ENCODE results near the gene REST.
A peak's percentile ranks its signal among the peaks of the same experiment; 100 is the strongest.
"Not testable (repeated sequence)": the region's sequence is repeated elsewhere in the genome, so short reads cannot be mapped to it uniquely, and the experiment has no call there.

REST gene

DNA sequence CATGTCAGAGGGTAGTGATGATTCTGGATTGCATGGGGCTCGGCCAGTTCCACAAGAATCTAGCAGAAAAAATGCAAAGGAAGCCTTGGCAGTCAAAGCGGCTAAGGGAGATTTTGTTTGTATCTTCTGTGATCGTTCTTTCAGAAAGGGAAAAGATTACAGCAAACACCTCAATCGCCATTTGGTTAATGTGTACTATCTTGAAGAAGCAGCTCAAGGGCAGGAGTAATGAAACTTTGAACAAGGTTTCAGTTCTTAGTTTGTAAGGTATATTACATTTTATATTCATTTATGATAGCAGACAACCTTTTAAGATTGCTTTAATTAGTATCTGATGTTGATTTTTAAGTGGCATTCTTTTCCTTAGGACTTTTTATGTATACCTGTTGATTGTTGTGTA, 24.2 kb downstream of the REST start:
- Mint-ChIP-seq H3K27me3 (no peaks in the 10 kb centered on the region), H3K4me3 (no peak overlapping the region), H3K4me1 (peaks cover 5% of the 10 kb centered on the region), H3K9me3 (no peaks in the 10 kb centered on the region), H3K27ac (peak overlapping the region; percentile 55), H3K36me3 (peaks cover 25% of the 10 kb centered on the region)
- no peak for ATAC-seq (ENCODE audit: low read depth)
- DNase-seq (ENCODE audit: low spot score in 2 of 2) = no peak

DNA sequence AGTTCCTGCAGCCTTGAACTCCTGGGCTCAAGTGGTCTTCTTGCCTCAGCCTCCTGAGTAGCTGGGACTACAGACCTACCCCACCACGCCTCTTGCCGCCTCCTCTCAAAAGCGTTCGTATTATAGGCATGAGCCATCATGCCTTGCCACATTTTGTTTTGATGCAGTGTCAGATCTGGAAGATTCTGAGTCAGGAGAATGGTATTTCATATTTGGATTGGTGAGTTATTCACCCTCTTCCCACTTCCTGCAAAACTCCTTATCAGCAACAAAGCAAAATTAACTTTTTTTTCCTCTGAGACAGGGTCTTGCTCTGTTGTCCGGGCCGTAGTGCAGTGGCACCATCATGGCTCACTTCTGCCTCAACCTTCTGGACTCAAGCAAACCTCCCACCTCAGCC, 29.6 kb downstream of the REST start:
- H3K9me3 Mint-ChIP-seq = no peaks in the 10 kb centered on the region
- peaks cover 19% of the 10 kb centered on the region for H3K36me3 Mint-ChIP-seq
- H3K27me3 Mint-ChIP-seq = no peaks in the 10 kb centered on the region
- DNase-seq (ENCODE audit: low spot score in 2 of 2) (no peak), ATAC-seq (ENCODE audit: low read depth) (no peak)
- H3K4me3 Mint-ChIP-seq = no peak overlapping the region
- H3K4me1 Mint-ChIP-seq = peaks cover 2% of the 10 kb centered on the region
- H3K27ac Mint-ChIP-seq = peak overlapping the region; percentile 3

DNA sequence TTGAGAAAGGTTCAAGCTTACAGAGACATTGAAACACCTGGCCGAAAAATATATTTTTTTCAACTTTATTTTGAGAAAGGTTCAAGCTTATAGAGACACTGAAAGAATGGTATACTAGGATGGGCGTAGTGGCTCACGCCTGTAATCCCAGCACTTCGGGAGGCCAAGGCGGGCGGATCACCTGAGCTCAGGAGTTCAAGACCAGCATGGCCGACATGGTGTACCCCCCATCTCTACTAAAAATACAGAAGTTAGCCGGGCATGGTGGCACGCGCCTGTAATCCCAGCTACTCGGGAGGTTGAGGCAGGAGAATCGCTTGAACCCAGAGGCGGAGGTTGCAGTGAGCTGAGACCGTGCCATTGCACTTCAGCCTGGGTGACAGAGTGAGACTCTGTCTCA, 32.1 kb downstream of the REST start:
- not testable (repeated sequence) for H3K27ac Mint-ChIP-seq; H3K27me3 Mint-ChIP-seq; ATAC-seq (ENCODE audit: low read depth); H3K4me1 Mint-ChIP-seq; H3K9me3 Mint-ChIP-seq; H3K4me3 Mint-ChIP-seq; DNase-seq (ENCODE audit: low spot score in 2 of 2)
- H3K36me3 Mint-ChIP-seq = peaks cover 17% of the 10 kb centered on the region

DNA sequence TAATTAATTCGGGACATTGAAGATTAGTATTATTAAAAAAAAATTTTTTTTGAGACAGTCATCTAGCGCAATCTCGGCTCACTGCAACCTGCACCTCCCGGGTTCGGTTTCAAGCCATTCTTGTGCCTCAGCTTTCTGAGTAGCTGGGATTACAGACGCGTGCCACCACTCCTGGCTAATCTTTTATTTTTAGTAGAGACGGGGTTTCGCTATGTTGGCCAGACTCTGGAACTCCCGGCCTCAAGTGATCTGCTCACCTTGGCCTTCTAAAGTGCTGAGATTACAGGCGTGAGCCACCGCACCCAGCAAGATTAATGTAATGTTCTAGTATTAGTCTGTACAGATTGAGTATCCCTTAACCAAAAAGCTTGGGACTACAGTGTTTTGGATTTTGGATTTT, 32.7 kb downstream of the REST start:
- Mint-ChIP-seq H3K9me3 (no peaks in the 10 kb centered on the region), H3K27me3 (no peaks in the 10 kb centered on the region), H3K4me3 (no peak overlapping the region), H3K27ac (no peak overlapping the region), H3K36me3 (peaks cover 17% of the 10 kb centered on the region), H3K4me1 (no peaks in the 10 kb centered on the region)
- DNase-seq (ENCODE audit: low spot score in 2 of 2) (no peak), ATAC-seq (ENCODE audit: low read depth) (no peak)

DNA sequence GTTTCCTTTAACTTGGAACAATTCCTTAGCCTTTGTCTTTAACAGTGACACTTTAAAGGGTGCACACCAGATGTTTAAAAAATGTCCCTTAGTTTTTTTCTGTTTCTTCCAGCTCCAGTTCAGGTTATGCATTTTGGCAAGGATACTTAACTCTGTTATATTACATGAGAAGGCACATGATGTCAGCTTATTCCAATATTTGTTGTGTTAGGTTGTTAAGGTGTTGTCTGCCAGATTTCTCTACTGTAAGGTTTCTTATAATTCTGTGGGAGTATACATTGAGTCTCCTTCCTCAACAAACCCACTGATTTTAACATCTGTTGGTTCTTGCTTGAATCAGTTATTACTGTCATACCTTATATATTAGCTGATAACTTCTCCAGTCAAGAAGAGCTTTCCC, 33.3 kb downstream of the REST start:
- H3K4me3 Mint-ChIP-seq = no peak overlapping the region
- peak overlapping the region; percentile 35 for H3K27ac Mint-ChIP-seq

DNA sequence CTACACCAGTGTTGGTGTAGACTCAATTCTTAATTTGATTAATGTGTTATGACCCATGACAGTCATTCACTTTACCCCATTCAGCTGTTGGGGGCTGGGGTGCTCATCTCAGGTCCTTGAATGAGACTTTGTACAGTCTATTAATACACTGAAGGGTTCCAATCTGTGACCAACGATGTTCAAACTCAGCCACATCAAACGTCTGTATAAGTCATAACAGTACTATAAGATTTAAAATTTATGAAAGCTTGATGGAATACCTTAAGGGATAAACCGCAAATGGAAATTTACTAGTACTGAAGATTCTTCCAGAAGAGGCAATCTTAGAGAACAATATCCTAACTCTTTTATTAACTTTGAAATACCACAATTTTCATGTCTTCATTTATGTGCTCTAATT, 33.7 kb downstream of the REST start:
- Mint-ChIP-seq H3K27me3 (no peaks in the 10 kb centered on the region), H3K9me3 (no peaks in the 10 kb centered on the region), H3K4me3 (no peak overlapping the region), H3K4me1 (no peaks in the 10 kb centered on the region), H3K36me3 (peaks cover 17% of the 10 kb centered on the region), H3K27ac (peak overlapping the region; percentile 35)
- no peak for ATAC-seq (ENCODE audit: low read depth)
- DNase-seq (ENCODE audit: low spot score in 2 of 2) = no peak

More for the DNA sequence above, 33.3 kb downstream of the REST start:
- Mint-ChIP-seq H3K9me3 (no peaks in the 10 kb centered on the region), H3K4me1 (no peaks in the 10 kb centered on the region), H3K27me3 (no peaks in the 10 kb centered on the region), H3K36me3 (peaks cover 17% of the 10 kb centered on the region)
- ATAC-seq (ENCODE audit: low read depth) (no peak), DNase-seq (ENCODE audit: low spot score in 2 of 2) (no peak)

DNA sequence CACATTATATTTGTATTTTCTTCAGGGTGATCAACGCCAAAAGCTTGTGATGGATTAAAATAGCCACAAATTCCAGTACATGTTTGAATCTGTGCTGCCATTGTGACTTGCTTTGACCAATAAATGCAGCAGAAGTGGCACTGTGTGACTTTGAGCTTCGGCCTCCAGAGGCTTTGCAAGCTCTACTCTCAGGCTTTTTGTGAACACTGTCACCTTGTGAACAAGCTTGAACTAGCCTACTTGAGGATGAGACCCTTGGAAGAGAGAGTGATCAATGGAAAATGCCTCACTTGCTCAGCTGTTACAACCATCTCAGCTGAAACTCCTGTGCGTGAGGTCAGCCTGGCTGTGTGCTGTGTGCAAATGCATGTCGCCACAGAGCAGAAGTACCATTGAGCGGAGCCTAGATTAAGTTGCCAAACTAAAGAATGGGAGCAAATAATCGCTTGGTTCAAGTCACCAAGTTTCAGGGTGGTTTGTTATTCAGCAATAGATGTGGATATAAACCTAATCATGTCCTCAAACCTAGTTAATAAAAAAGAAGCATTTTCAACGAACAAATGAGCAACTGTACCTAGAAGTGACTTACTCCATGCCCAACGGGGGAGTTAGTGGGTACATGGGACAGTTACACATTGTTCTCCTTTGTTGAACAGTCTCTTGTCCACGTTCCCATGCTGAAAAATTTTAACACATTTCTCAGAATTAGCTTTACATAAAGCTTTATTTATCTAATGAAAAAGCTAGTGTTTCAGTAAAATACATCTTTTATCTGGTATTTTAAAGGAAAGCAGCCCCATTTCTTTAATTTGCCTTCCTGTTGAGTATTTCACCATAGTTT, 46.2 kb downstream of the REST start:
- no peak for DNase-seq (ENCODE audit: low spot score in 2 of 2)
- Mint-ChIP-seq H3K9me3 (no peaks in the 10 kb centered on the region), H3K27me3 (no peaks in the 10 kb centered on the region), H3K36me3 (no peaks in the 10 kb centered on the region), H3K27ac (no peak overlapping the region), H3K4me3 (no peak overlapping the region), H3K4me1 (no peaks in the 10 kb centered on the region)
- ATAC-seq (ENCODE audit: low read depth) = no peak

DNA sequence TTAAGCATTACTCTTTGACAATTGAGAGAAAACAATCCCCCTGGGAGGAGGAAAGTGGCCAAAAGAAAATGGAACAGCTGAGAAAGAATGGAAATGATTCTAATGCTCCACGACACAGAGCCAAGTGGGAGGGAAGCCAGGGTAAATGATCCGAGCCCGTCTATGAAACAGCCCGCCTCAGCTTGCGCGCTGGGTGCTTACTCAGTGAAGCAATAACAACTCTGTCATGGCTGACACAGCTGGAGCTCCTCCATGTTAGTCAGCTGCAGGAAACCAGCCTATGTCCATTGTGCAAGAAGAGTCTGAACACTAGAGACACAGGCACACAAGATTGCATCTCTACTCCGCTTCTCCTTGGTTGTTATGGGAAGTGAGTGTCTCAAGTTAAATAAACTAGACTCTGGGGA, 50.4 kb downstream of the REST start:
- no peaks in the 10 kb centered on the region for H3K4me1 Mint-ChIP-seq
- no peak for ATAC-seq (ENCODE audit: low read depth)

DNA sequence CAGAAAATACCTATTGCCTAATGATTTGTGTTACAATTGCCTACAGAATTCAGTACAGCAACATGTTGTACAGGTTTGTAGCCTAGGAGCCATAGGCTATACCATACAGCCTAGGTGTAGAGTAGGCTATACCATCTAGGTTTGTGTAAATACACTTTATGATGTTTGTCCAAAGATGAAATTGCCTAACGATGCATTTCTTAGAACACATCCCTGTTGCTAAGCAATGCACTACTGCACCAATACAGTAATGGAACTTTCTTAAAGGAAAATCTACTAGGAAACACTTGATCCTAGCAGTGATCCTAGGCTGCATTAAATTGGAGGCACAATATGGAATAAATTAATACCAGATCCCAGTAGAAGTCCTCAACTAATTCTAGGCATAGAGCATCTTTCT, 51.4 kb downstream of the REST start:
- H3K36me3 Mint-ChIP-seq = peaks cover 6% of the 10 kb centered on the region
- DNase-seq (ENCODE audit: low spot score in 2 of 2) (no peak), ATAC-seq (ENCODE audit: low read depth) (no peak)
- H3K27ac Mint-ChIP-seq = no peak overlapping the region
- no peak overlapping the region for H3K4me3 Mint-ChIP-seq
- no peaks in the 10 kb centered on the region for H3K27me3 Mint-ChIP-seq
- no peaks in the 10 kb centered on the region for H3K9me3 Mint-ChIP-seq
- H3K4me1 Mint-ChIP-seq = no peaks in the 10 kb centered on the region

More for the DNA sequence above, 50.4 kb downstream of the REST start:
- H3K27me3 Mint-ChIP-seq = no peaks in the 10 kb centered on the region
- no peaks in the 10 kb centered on the region for H3K9me3 Mint-ChIP-seq
- H3K27ac Mint-ChIP-seq = no peak overlapping the region
- no peak overlapping the region for H3K4me3 Mint-ChIP-seq
- peaks cover 6% of the 10 kb centered on the region for H3K36me3 Mint-ChIP-seq
- no peak for DNase-seq (ENCODE audit: low spot score in 2 of 2)

DNA sequence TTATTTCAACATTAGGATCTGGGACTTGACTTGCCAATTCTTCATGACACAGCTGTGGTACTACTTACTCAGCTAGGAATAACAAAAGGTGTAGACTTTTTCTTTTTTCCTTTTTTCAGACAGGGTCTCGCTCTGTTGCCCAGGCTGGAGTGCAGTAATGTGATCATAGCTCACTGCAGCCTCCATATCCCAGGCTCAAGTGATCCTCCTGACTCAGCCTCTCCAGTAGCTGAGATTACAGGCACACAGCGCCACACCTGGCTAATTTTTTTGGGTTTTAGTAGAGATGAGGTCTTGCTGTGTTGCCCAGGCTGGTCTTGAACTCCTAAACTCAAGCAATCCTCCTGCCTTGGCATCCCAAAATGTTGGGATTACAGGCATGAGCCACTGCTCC, 53.4 kb downstream of the REST start:
- H3K4me3 Mint-ChIP-seq = no peak overlapping the region

DNA sequence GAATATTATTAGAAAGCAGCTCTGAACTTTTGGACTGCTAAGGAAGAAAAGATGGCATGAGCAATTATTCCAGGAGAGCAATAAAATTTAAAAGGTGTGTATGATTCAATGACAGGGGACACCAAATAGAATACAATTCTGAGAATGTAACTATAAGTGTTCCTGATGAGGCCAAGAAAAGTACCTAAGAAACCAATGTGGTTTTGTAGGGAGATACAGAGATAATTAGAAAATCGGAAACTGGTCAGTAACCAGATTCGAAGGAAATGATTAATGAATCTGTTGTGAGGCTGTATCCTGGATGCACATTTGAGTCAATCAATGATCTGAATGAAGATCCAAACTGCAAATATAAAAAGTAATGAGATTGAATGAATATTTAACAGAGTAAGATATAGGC, 63.7 kb downstream of the REST start:
- Mint-ChIP-seq H3K36me3 (peaks cover 38% of the 10 kb centered on the region), H3K27me3 (no peaks in the 10 kb centered on the region), H3K4me3 (no peak overlapping the region), H3K4me1 (peaks cover 12% of the 10 kb centered on the region), H3K27ac (no peak overlapping the region), H3K9me3 (no peaks in the 10 kb centered on the region)
- ATAC-seq (ENCODE audit: low read depth) (no peak), DNase-seq (ENCODE audit: low spot score in 2 of 2) (no peak)

More for the DNA sequence above, 53.4 kb downstream of the REST start:
- H3K36me3 Mint-ChIP-seq = peaks cover 12% of the 10 kb centered on the region
- no peaks in the 10 kb centered on the region for H3K4me1 Mint-ChIP-seq
- H3K27ac Mint-ChIP-seq = no peak overlapping the region
- H3K9me3 Mint-ChIP-seq = no peaks in the 10 kb centered on the region
- no peaks in the 10 kb centered on the region for H3K27me3 Mint-ChIP-seq
- ATAC-seq (ENCODE audit: low read depth) (no peak), DNase-seq (ENCODE audit: low spot score in 2 of 2) (no peak)

DNA sequence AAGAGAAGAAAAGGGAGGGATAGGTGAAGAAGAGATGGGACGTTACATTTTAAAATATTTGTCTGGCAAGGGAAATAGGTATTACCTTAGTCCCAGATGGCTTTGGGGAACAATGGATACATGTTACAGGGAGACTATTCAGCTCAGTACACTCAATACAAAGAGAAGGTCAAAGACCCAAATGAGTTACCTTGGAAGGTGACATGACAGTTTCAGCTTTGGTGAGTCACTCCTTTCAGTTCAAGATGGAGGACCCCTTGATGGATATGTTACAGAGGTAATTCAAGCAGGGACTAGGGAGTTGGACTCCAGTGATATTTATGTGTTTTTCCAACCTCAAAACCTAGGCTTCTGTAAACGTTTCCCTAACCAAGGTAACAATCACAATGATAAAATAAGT, 64.7 kb downstream of the REST start:
- no peaks in the 10 kb centered on the region for H3K9me3 Mint-ChIP-seq
- peaks cover 12% of the 10 kb centered on the region for H3K4me1 Mint-ChIP-seq
- no peak overlapping the region for H3K4me3 Mint-ChIP-seq
- no peak for DNase-seq (ENCODE audit: low spot score in 2 of 2)
- no peak for ATAC-seq (ENCODE audit: low read depth)
- no peak overlapping the region for H3K27ac Mint-ChIP-seq
- H3K36me3 Mint-ChIP-seq = peaks cover 33% of the 10 kb centered on the region
- H3K27me3 Mint-ChIP-seq = no peaks in the 10 kb centered on the region

DNA sequence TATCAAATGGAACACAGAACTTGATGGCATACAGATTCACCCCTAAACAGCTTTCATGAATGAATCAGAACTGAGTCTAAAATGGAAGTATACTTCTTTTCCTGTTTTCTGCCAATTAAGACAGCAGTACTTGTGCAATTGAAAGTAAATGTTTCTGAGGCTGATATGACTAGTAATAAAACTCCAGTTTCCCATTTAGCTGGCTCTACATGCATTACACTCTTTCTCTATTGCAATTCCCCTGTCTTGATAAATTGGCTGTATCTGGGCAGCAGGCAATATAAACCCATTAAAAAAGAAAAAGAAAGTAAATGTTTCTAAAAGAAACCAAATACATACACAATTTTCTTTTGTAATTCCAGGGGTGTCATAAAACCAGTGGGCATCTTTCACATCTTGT, 65.1 kb downstream of the REST start:
- Mint-ChIP-seq H3K36me3 (peaks cover 31% of the 10 kb centered on the region), H3K4me1 (peaks cover 12% of the 10 kb centered on the region), H3K27me3 (no peaks in the 10 kb centered on the region), H3K9me3 (no peaks in the 10 kb centered on the region), H3K4me3 (no peak overlapping the region), H3K27ac (no peak overlapping the region)
- DNase-seq (ENCODE audit: low spot score in 2 of 2) = no peak
- no peak for ATAC-seq (ENCODE audit: low read depth)

DNA sequence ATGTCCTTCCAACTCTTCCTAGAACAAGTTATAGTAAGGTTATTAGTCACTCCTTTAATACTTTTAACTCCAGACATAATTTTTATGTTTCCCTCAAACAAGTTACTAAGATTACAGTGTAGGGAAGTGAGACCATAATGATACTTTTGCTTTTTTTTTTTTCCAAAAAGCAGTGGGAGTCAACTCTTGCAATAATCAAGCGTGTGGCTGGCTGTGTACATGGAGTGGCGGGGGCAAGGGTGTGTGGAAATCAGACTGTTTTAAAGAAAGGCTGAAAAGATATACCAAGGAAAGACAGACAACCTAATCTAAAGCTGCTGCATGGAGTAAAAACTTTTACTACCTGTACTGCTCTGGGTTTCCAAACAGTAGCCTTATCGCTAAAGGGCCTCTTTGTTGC, 65.6 kb downstream of the REST start:
- Mint-ChIP-seq H3K4me3 (no peak overlapping the region), H3K27ac (no peak overlapping the region), H3K36me3 (peaks cover 31% of the 10 kb centered on the region), H3K4me1 (peaks cover 12% of the 10 kb centered on the region), H3K27me3 (no peaks in the 10 kb centered on the region), H3K9me3 (no peaks in the 10 kb centered on the region)
- no peak for DNase-seq (ENCODE audit: low spot score in 2 of 2)
- ATAC-seq (ENCODE audit: low read depth) = no peak

DNA sequence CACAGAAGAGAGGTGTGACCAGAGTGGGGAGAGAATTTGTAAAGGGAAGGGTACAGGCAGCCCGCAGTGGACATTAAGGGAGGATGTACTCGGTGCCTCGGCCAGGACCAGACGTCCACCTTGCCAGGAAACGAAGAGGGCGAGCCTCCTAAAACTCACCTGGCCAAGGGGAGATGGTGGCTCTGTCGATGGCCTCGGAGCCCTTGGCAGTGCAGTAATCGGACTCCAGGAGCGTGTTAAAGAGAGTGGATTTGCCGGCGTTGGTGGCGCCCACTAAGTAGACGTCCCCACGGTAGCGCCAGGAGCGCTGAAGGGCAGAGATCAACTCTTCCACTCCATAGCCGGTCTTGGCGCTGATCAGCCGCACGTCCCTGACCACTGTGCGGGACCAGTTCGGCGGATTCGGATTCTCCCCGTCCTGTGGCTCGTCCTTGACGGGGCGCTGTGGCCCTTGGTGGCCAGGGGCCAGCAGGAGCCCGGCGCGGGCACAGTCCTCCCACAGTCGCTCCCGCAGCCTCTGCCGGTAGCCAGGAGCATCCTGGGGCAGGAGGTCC, 68.7 kb downstream of the REST start:
- DNase-seq (ENCODE audit: low spot score in 2 of 2) (peak in 1 of 2 donors; percentile 17), ATAC-seq (ENCODE audit: low read depth) (no peak)
- H3K9me3 Mint-ChIP-seq = no peaks in the 10 kb centered on the region
- peak overlapping the region; percentile 96 for H3K4me3 Mint-ChIP-seq
- H3K27me3 Mint-ChIP-seq = no peaks in the 10 kb centered on the region
- peaks cover 24% of the 10 kb centered on the region for H3K4me1 Mint-ChIP-seq
- H3K27ac Mint-ChIP-seq = peak overlapping the region; percentile 74
- H3K36me3 Mint-ChIP-seq = peaks cover 23% of the 10 kb centered on the region
